Gastroesophageal sphincter (tissue), 3 donors: ENCODE data around the gene SLC46A1.

ENCODE experiments used
- CTCF ChIP-seq, 4 experiments: fragments of 200-600 bp in 2 of 4; fragments of 450-650 bp in 2 of 4; sonication (generic) in 1 of 4; IDR thresholded peaks; one replicate each; pipeline ENCODE4 v1.5.1; 2017 to 2019; ENCODE audit warnings: antibody characterized with exemption in 4 of 4, mild to moderate bottlenecking in 2 of 4, moderate library complexity in 2 of 4
- EP300 ChIP-seq: sonication (generic); formaldehyde crosslinking; IDR thresholded peaks from one replicate; pipeline ENCODE4 v1.6.1; 2017; ENCODE audit warnings: antibody characterized with exemption, mild to moderate bottlenecking

- no peak for TF ChIP-seq EP300
- TF ChIP-seq CTCF (IDR thresholded peaks at IDR 0.05) = peak in 1 of 4 experiments; percentile 8
Measured at GRCh38 chr17:28372203-28372944, 33.6 kb downstream of the SLC46A1 start.
